Activated CD4-positive, alpha-beta memory T cell treated with anti-CD3 and anti-CD28 coated beads, Interleukin-2, amount 10 ng/mL, durations not matched to agents 7 days and 5 days (primary cell): ENCODE results near the gene MAPKAPK2. TPM values are rescaled to one million over a fixed set of nuclear protein-coding genes. Genes with fewer than 3 reads are reported as not detected.

Experiments
- CTCF ChIA-PET: fragments of 350-600 bp; sonication (Branson Sonifier 250); formaldehyde crosslinking; loops from one replicate; lab custom pipeline; 2021; ENCODE audit warnings: antibody characterized with exemption, inconsistent platforms; lab: Charles Lee
- POLR2A ChIA-PET: fragments of 350-600 bp; sonication (Branson Sonifier 250); formaldehyde crosslinking; loops from one replicate; lab custom pipeline; 2021; ENCODE audit warnings: antibody characterized with exemption; lab: Charles Lee
- DNase-seq: peaks from one replicate; pipeline ENCODE4 v3.0.0-alpha.2; 2020
- H3K27ac Mint-ChIP-seq: one replicate; pipeline ENCODE4 v1.8.0; 2021; ENCODE audit warnings: mild to moderate bottlenecking, mixed read lengths
- H3K27me3 Mint-ChIP-seq: one replicate; pipeline ENCODE4 v1.8.0; 2021; ENCODE audit warnings: mixed read lengths
- H3K36me3 Mint-ChIP-seq: one replicate; pipeline ENCODE4 v1.8.0; 2021; ENCODE audit warnings: low read depth, mixed read lengths
- H3K4me1 Mint-ChIP-seq: one replicate; pipeline ENCODE4 v1.8.0; 2021; ENCODE audit warnings: mixed read lengths
- H3K4me3 Mint-ChIP-seq: one replicate; pipeline ENCODE4 v1.8.0; 2021; ENCODE audit warnings: mild to moderate bottlenecking, mixed read lengths
- H3K9me3 Mint-ChIP-seq: one replicate; pipeline ENCODE4 v1.8.0; 2021; ENCODE audit warnings: mixed read lengths
- total RNA-seq, 2 experiments: library from RNA; stranded (reverse); gene quantifications; one replicate each; pipeline ENCODE4 v1.2.3, GENCODE V29; 2021

Gene MAPKAPK2
- total RNA-seq, 2 experiments from 2014 or later, result 89.1 to 95.2 TPM

DNA sequence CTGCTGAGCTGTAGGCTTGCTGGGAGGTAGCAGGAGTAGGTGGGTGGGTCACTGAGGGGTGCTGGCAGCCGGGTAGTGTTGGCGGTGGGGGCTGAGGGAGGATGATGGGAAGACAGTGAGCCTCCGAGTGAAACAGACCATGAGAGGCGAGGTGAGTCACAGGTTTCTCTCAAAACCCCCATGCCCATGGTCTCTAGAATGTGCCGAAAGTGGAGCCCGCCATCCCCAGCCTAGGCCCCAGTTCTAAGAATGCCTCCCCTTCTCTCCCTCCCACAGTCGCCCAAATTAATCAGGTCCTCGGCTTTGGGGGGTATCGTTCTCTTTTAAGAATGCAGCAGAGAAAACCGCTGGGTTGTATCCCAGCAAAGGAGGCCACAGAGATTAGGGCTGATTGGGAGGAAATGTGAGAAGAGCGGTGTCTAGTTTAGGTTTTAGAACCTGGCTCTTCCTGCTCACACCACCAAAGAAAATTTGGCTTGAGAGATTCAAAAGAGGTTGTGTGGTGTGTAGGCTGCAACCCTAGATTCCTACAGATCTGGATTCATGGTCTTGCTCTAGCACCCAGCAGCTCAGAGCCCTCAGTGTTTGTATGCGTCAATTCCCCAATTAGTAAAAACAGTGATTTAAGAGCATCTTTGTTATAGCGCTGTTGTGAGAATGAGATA lies 58.1 kb downstream of the MAPKAPK2 start:
- H3K27ac Mint-ChIP-seq, result peak overlapping the region; percentile 27
- no peaks in the 10 kb centered on the region for H3K9me3 Mint-ChIP-seq
- H3K27me3 Mint-ChIP-seq, result peaks cover 7% of the 10 kb centered on the region
- H3K36me3 Mint-ChIP-seq, result peaks cover 14% of the 10 kb centered on the region
- ChIA-PET POLR2A (interaction anchor here (1.1 to 2.8 kb wide), 5 partner anchors 13 to 179 kb away, joined by 3 to 14 read pairs (median 4); partner anchors contain the start of gene FCMR), CTCF (interaction anchor here (1.3 to 5.2 kb wide), 4 partner anchors 9 to 170 kb away, joined by 4 to 33 read pairs (median 7); no protein-coding TSS in a partner anchor)
- peaks cover 80% of the 10 kb centered on the region for H3K4me1 Mint-ChIP-seq
- no peak for DNase-seq
- H3K4me3 Mint-ChIP-seq, result no peak overlapping the region

DNA sequence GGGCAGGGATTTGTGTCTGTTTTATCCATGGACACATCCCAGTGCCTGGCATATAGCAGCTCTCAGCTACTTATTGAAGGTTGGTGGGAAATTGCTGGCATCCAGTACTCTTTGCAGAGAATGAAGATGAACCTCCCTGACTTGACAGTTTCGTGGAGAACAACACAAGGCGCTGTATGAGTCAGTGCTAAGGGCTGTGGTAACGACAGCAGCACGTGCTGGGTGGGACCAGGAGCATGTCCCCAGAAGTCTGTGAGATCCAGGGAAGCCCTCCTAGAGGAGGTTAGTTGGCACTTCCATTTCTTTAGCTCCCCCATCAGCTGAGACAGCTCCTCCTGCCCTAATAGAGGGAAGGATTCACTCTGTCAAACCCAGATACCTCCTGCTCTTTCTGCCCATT lies 60.0 kb downstream of the MAPKAPK2 start:
- Mint-ChIP-seq H3K4me3 (no peak overlapping the region), H3K4me1 (peaks cover 71% of the 10 kb centered on the region), H3K9me3 (no peaks in the 10 kb centered on the region), H3K36me3 (peaks cover 3% of the 10 kb centered on the region), H3K27ac (no peak overlapping the region), H3K27me3 (peaks cover 12% of the 10 kb centered on the region)
- ChIA-PET CTCF (interaction anchor here (0.6 to 1.9 kb wide), 8 partner anchors 10 to 168 kb away, joined by 3 to 13 read pairs (median 4); partner anchors contain the start of gene IL10), POLR2A (interaction anchor here (1.0 to 2.8 kb wide), 8 partner anchors 10 to 65 kb away, joined by 3 to 14 read pairs (median 6); no protein-coding TSS in a partner anchor)
- peak; percentile 55 for DNase-seq

- POLR2A ChIA-PET, result interaction anchor here (1.0 to 2.8 kb wide), 7 partner anchors 11 to 59 kb away, joined by 3 to 14 read pairs (median 7); no protein-coding TSS in a partner anchor
- DNase-seq, result no peak
- H3K36me3 Mint-ChIP-seq, result peaks cover 3% of the 10 kb centered on the region
- peaks cover 64% of the 10 kb centered on the region for H3K4me1 Mint-ChIP-seq
- no peaks in the 10 kb centered on the region for H3K9me3 Mint-ChIP-seq
- CTCF ChIA-PET, result interaction anchor here (0.6 to 1.9 kb wide), 8 partner anchors 11 to 167 kb away, joined by 3 to 13 read pairs (median 4); partner anchors contain the start of gene IL10
- H3K27ac Mint-ChIP-seq, result no peak overlapping the region
- H3K27me3 Mint-ChIP-seq, result peaks cover 14% of the 10 kb centered on the region
- no peak overlapping the region for H3K4me3 Mint-ChIP-seq
These were observed 60.6 kb downstream of the MAPKAPK2 start for GRCh38 chr1:206745301-206745700.

- DNase-seq, result no peak
- Mint-ChIP-seq H3K4me3 (no peak overlapping the region), H3K27ac (no peak overlapping the region), H3K27me3 (peaks cover 20% of the 10 kb centered on the region), H3K36me3 (peaks cover 3% of the 10 kb centered on the region), H3K4me1 (peaks cover 35% of the 10 kb centered on the region), H3K9me3 (no peaks in the 10 kb centered on the region)
- POLR2A ChIA-PET, result interaction anchor here (0.8 to 1.7 kb wide), 7 partner anchors 7 to 173 kb away, joined by 3 to 6 read pairs (median 3); partner anchors contain the start of genes FCMR and IL19
- CTCF ChIA-PET, result interaction anchor here (0.8 to 1.8 kb wide), 8 partner anchors 12 to 185 kb away, joined by 3 to 7 read pairs (median 4); no protein-coding TSS in a partner anchor
These were observed 63.8 kb downstream of the MAPKAPK2 start for GRCh38 chr1:206748348-206749030.

GRCh38 chr1:206751891-206752290 lies 67.2 kb downstream of the MAPKAPK2 start:
- peaks cover 33% of the 10 kb centered on the region for H3K4me1 Mint-ChIP-seq
- peaks cover 23% of the 10 kb centered on the region for H3K27me3 Mint-ChIP-seq
- H3K4me3 Mint-ChIP-seq, result no peak overlapping the region
- DNase-seq, result no peak
- H3K36me3 Mint-ChIP-seq, result peaks cover 15% of the 10 kb centered on the region
- ChIA-PET CTCF (no interaction called here), POLR2A (no interaction called here)
- no peak overlapping the region for H3K27ac Mint-ChIP-seq
- H3K9me3 Mint-ChIP-seq, result peaks cover 8% of the 10 kb centered on the region

DNA sequence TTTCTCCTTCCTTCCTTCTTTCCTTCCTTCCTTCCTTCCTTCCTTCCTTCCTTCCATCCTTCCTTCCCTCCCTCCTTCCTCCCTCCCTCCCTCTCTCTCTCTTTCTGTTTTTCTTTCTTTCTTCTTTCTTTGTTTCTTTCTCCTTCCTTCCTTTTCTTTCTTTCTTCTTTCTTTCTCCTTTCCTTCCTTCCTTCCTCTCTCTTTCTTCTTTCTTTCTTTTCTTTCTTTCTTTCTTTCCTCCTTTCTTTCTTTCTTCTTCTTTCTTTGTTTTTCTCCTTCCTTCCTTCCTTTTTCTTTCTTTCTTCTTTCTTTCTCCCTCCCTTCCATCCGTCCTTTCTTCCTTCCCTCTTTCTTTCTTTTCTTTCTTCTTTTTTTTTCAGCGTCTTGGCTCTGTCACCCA lies 67.8 kb downstream of the MAPKAPK2 start:
- DNase-seq, result no peak
- H3K4me3 Mint-ChIP-seq, result no peak overlapping the region
- ChIA-PET CTCF (interaction anchor here (0.7 to 1.0 kb wide), 2 partner anchors 18 to 79 kb away, joined by 3 to 5 read pairs; no protein-coding TSS in a partner anchor), POLR2A (no interaction called here)
- H3K4me1 Mint-ChIP-seq, result peaks cover 33% of the 10 kb centered on the region
- H3K9me3 Mint-ChIP-seq, result peaks cover 8% of the 10 kb centered on the region
- H3K27ac Mint-ChIP-seq, result no peak overlapping the region
- H3K27me3 Mint-ChIP-seq, result peaks cover 23% of the 10 kb centered on the region
- peaks cover 15% of the 10 kb centered on the region for H3K36me3 Mint-ChIP-seq

GRCh38 chr1:206753141-206753540 lies 68.4 kb downstream of the MAPKAPK2 start:
- Mint-ChIP-seq H3K4me3 (no peak overlapping the region), H3K27ac (no peak overlapping the region), H3K9me3 (peaks cover 8% of the 10 kb centered on the region), H3K4me1 (peaks cover 31% of the 10 kb centered on the region), H3K27me3 (peaks cover 23% of the 10 kb centered on the region), H3K36me3 (peaks cover 15% of the 10 kb centered on the region)
- CTCF ChIA-PET, result interaction anchor here (0.7 to 1.0 kb wide), 2 partner anchors 19 to 79 kb away, joined by 3 to 5 read pairs; no protein-coding TSS in a partner anchor
- POLR2A ChIA-PET, result no interaction called here
- no peak for DNase-seq

GRCh38 chr1:206754011-206754410 lies 69.3 kb downstream of the MAPKAPK2 start:
- H3K9me3 Mint-ChIP-seq, result peaks cover 8% of the 10 kb centered on the region
- ChIA-PET POLR2A (no interaction called here), CTCF (no interaction called here)
- H3K4me3 Mint-ChIP-seq, result no peak overlapping the region
- DNase-seq, result no peak
- H3K4me1 Mint-ChIP-seq, result peaks cover 24% of the 10 kb centered on the region
- H3K36me3 Mint-ChIP-seq, result peaks cover 15% of the 10 kb centered on the region
- peaks cover 23% of the 10 kb centered on the region for H3K27me3 Mint-ChIP-seq
- no peak overlapping the region for H3K27ac Mint-ChIP-seq

DNA sequence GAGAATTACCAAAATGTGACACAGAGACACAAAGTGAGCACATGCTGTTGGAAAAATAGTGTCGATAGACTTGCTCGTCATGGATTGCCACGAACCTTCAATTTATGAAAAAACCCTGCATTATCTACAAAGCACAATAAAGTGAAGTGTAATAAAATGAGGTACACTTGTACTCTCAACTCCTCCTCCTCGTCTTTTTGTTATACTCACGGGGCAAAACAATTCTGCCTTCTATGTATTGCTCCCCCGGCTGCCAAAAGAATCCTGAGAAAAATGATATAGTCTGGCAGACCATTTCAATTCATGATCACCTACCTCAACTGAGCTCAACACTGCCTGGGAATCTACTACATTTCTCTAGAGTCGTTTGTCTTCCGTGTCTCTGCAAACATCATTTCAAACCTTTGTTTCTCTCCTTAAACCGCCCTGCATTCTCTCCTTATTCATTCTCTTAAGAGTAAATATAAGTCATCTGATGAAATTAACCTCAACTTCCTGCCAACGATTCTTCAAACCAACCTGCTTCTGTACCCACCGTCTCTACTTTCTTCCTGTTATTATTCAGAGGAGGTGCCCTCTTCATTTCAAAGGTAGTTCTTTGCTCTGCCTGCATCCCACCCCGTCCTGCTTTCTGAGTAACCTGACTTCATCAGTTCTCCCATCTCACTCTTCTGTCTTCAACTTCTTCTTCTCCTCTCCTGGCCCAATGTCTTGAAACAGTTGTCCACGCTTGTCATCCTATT lies 73.0 kb downstream of the MAPKAPK2 start:
- Mint-ChIP-seq H3K4me1 (peaks cover 29% of the 10 kb centered on the region), H3K27ac (no peak overlapping the region), H3K4me3 (no peak overlapping the region), H3K36me3 (peaks cover 15% of the 10 kb centered on the region), H3K9me3 (peaks cover 8% of the 10 kb centered on the region), H3K27me3 (peaks cover 20% of the 10 kb centered on the region)
- ChIA-PET CTCF (no interaction called here), POLR2A (interaction anchor here (0.6 to 2.6 kb wide), 13 partner anchors 10 to 88 kb away, joined by 3 to 34 read pairs (median 4); partner anchors contain the start of gene IL19)
- peak; percentile 43 for DNase-seq

- H3K4me1 Mint-ChIP-seq, result peaks cover 35% of the 10 kb centered on the region
- H3K27ac Mint-ChIP-seq, result no peak overlapping the region
- no peak overlapping the region for H3K4me3 Mint-ChIP-seq
- peaks cover 19% of the 10 kb centered on the region for H3K27me3 Mint-ChIP-seq
- H3K36me3 Mint-ChIP-seq, result peaks cover 11% of the 10 kb centered on the region
- H3K9me3 Mint-ChIP-seq, result peaks cover 9% of the 10 kb centered on the region
- DNase-seq, result no peak
- ChIA-PET POLR2A (interaction anchor here (0.8 to 1.3 kb wide), 3 partner anchors 9 to 149 kb away, joined by 3 read pairs; partner anchors contain the start of gene EIF2D), CTCF (interaction anchor here (0.8 to 3.6 kb wide), 5 partner anchors 22 to 49 kb away, joined by 3 to 15 read pairs (median 5); no protein-coding TSS in a partner anchor)
These were observed 75.9 kb downstream of the MAPKAPK2 start for GRCh38 chr1:206760590-206760989.

- no peak for DNase-seq
- ChIA-PET CTCF (interaction anchor here (0.6 to 3.6 kb wide), 7 partner anchors 9 to 48 kb away, joined by 3 to 15 read pairs (median 3); partner anchors contain the start of gene IL19), POLR2A (interaction anchor here (0.6 to 1.3 kb wide), 5 partner anchors 8 to 149 kb away, joined by 3 read pairs; partner anchors contain the start of gene EIF2D)
- peaks cover 9% of the 10 kb centered on the region for H3K9me3 Mint-ChIP-seq
- H3K4me1 Mint-ChIP-seq, result peaks cover 38% of the 10 kb centered on the region
- peaks cover 19% of the 10 kb centered on the region for H3K27me3 Mint-ChIP-seq
- no peak overlapping the region for H3K27ac Mint-ChIP-seq
- H3K4me3 Mint-ChIP-seq, result no peak overlapping the region
- H3K36me3 Mint-ChIP-seq, result peaks cover 11% of the 10 kb centered on the region
These were observed 76.6 kb downstream of the MAPKAPK2 start for GRCh38 chr1:206761159-206761768.
